ENCODE results near the gene RNU5D-1. TPM values are rescaled to one million over a fixed set of nuclear protein-coding genes. Genes with fewer than 3 reads are reported as not detected.

Gene RNU5D-1
- total and polyA plus RNA-seq, 10 of the 15 experiments (the other 5 are each of a cell fraction or from before 2014, with no cell fraction given) = not detected

DNA sequence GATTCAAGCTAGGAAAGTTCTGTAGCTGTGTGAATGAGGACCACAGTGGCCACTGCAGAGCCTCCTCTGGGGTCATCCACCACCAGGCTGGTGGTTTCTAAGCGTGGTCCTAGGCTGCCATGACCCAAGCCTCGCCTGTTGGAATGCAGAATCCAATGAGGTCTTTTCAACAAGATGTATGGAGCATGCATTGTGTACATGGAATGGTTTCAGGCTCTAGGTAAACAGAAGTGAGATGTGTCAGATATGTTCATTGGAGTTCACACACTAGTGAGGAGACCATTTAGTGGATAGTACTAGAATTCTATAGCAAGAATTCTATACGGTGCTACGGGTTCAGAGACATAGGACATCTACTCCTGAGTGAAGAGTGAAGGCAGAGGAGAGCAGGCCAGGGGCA, 10.7 kb downstream of the RNU5D-1 start (continued):
- TF ChIP-seq KLF5 (IDR thresholded peaks at IDR 0.05; ENCODE audit: partially characterized antibody) (no peak), EP300 (IDR thresholded peaks at IDR 0.05; ENCODE audit: borderline replicate concordance in 1 of 2, control insufficient read depth in 1 of 2, low read depth in 2 of 2, low read length in 2 of 2) (no peak), ZSCAN29 (IDR thresholded peaks at IDR 0.05) (no peak)

- Histone ChIP-seq H3K36me3 (ENCODE audit: control insufficient read depth in 2 of 2, insufficient read depth in 2 of 2, low read length in 1 of 2) (no peaks in the 10 kb centered on the region), H3K4me2 (ENCODE audit: control insufficient read depth, insufficient read depth) (no peak overlapping the region), H3K9ac (ENCODE audit: control insufficient read depth, insufficient read depth, low read length) (no peak overlapping the region), H3K4me1 (ENCODE audit: control insufficient read depth, insufficient read depth, low read length) (peaks cover 60% of the 10 kb centered on the region), H2AFZ (ENCODE audit: control insufficient read depth, low read depth, low read length) (no peak overlapping the region), H4K20me1 (ENCODE audit: control insufficient read depth, insufficient read depth) (no peaks in the 10 kb centered on the region), H3K27me3 (replicated peaks in 1 of 2; ENCODE audit: control insufficient read depth in 2 of 2, insufficient read depth in 2 of 2, low read length in 1 of 2) (no peaks in the 10 kb centered on the region), H3K4me3 (no peak overlapping the region), H3K27ac (ENCODE audit: control insufficient read depth, insufficient read depth) (no peak overlapping the region), H3K79me2 (ENCODE audit: control insufficient read depth, insufficient read depth, low read length) (no peaks in the 10 kb centered on the region), H3K9me3 (replicated peaks; ENCODE audit: control insufficient read depth, insufficient read depth, low read length) (no peaks in the 10 kb centered on the region)
- intact Hi-C loops (cut with micrococcal nuclease; ENCODE audit: unreplicated experiment) (no loop called here), in situ Hi-C loops (cut with MboI) (loop anchor here (5.0 kb wide), 1 partner anchor 583 kb away; no protein-coding TSS in a partner anchor)
- FAIRE-seq (no peak), DNase-seq (ENCODE audit: low read depth, low spot score) (no peak), ATAC-seq (no peak)
- ChIA-PET POLR2A (interaction anchor here (0.7 to 9.8 kb wide), 3 partner anchors 11 to 267 kb away, joined by 4 to 110 read pairs (median 4); partner anchors contain the start of genes EIF2B3 and RNU5D-1), CTCF (interaction anchor here (1.5 to 12.6 kb wide), 2 partner anchors 10 to 22 kb away, joined by 5 to 175 read pairs; partner anchors contain the start of gene RNU5D-1), RAD21 (ENCODE audit: unreplicated experiment) (interaction anchor here (0.7 to 1.6 kb wide), 3 partner anchors 9 to 267 kb away, joined by 3 to 4 read pairs (median 3); partner anchors contain the start of gene EIF2B3), SMC1A (ENCODE audit: uncharacterized antibody, unreplicated experiment) (interaction anchor here (0.6 to 9.8 kb wide), 2 partner anchors 12 to 29 kb away, joined by 3 to 73 read pairs; partner anchors contain the start of gene RNU5D-1)
- BruUV-seq (replicated peaks) = no TSS peak
- TF ChIP-seq ESRRA (IDR thresholded peaks at IDR 0.05; ENCODE audit: low read length) = no peak
- no peak for TF ChIP-seq TARDBP (IDR thresholded peaks at IDR 0.05; ENCODE audit: borderline replicate concordance)
- TF ChIP-seq POLR2AphosphoS2 (IDR thresholded peaks at IDR 0.05; ENCODE audit: low read depth, low read length) = no peak
- no peak for TF ChIP-seq PRDM15 (CRISPR knock-in tag; IDR thresholded peaks at IDR 0.05)
- no peak for TF ChIP-seq TCF7 (IDR thresholded peaks at IDR 0.05; ENCODE audit: borderline replicate concordance)
- TF ChIP-seq MXI1 (IDR thresholded peaks at IDR 0.05; ENCODE audit: low read depth, low read length) = no peak
- no peak for TF ChIP-seq TCF3 (IDR thresholded peaks at IDR 0.05; ENCODE audit: borderline replicate concordance, insufficient read depth, low read depth, low read length)
- TF ChIP-seq RBBP5 (conservative IDR thresholded peaks at IDR 0.05) = no peak
- TF ChIP-seq ZBTB40 (IDR thresholded peaks at IDR 0.05; ENCODE audit: borderline replicate concordance) = no peak
- 75% methylated on average over 5 of the region's 5 CpGs for WGBS (ENCODE audit: insufficient coverage, insufficient replicate concordance, low lambda C conversion rate, missing lambda C conversion rate)
These were observed 11.7 kb downstream of the RNU5D-1 start for GRCh38 chr1:44719318-44719717.
